SH-SY5Y (cell line): ENCODE data around the gene SARNP.

Experiments
- GATA2 ChIP-seq: IDR thresholded peaks from 2 replicates; pipeline ENCODE4 v1.6.1; 2011; ENCODE audit warnings: mild to moderate bottlenecking, low read depth, low read length
- GATA3 ChIP-seq: IDR thresholded peaks from 2 replicates; pipeline ENCODE4 v1.6.1; 2011; ENCODE audit warnings: low read depth, mild to moderate bottlenecking, low read length, moderate library complexity

DNA sequence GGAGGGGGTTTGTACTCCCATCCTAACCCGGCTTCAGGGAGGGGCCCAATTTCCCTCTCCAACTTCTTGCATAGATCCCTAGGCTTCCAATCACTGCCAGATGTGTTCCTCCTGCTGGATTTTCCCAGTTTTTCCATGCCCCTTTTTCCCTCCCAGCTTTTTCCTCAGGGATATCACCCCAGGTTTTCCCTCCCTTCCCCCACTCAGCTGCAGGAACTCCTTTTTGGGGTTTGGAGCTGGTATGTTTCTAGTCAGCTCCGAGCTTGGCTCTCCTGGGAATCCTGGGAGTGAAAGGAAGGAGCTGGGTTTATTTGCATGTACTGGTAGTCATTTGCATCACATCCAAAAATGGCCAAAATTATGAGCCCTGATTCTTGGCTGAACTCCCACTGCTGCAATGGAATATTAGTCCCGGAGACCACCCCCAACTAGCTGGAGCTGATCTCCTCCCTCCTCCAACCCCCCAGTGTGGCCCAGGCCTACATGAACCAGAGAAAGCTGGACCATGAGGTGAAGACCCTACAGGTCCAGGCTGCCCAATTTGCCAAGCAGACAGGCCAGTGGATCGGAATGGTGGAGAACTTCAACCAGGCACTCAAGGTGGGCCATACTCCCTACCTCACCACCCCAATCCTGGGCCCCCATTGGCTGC, 98.8 kb downstream of the SARNP start:
- TF ChIP-seq GATA3 (no peak), GATA2 (no peak)
